AG10803 (cell line): ENCODE results near the gene TNNT2.

Experiments
- DNase-seq: peaks from one replicate; pipeline ENCODE4 v3.0.0; 2010; ENCODE audit warnings: low read depth
- H3K4me3 ChIP-seq: 2 replicates; pipeline ENCODE4 v1.5.1; 2011; ENCODE audit warnings: mild to moderate bottlenecking, low read length, control low read depth
- TF ChIP-seq, protein P1 (sequence below): conservative IDR thresholded peaks from 2 replicates; pipeline ENCODE4 v1.5.1; 2011; ENCODE audit warnings: mild to moderate bottlenecking, low read length, control low read depth, inconsistent platforms

The TNNT2 gene

DNA sequence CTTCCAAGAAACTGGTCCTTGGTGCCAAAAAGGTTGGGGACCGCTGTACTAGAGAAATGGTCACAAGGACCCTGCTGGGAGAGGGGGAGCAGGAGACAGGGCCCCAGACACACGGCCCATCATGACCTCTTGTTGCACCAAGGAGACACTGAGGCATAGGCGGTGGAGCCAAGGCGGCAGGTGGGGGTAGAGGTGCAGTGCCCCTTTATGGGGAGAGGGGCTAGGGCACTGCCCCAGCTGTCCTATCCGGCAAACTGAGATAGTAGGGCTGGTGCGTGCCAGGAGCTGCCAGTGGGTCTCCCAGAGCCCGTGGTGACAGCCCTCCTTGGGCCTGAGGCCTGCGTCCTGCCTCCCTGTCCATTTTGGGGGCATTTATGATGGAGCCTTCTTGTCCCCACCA, 20.3 kb downstream of the TNNT2 start:
- DNase-seq, result no peak
- TF ChIP-seq, protein P1, sequence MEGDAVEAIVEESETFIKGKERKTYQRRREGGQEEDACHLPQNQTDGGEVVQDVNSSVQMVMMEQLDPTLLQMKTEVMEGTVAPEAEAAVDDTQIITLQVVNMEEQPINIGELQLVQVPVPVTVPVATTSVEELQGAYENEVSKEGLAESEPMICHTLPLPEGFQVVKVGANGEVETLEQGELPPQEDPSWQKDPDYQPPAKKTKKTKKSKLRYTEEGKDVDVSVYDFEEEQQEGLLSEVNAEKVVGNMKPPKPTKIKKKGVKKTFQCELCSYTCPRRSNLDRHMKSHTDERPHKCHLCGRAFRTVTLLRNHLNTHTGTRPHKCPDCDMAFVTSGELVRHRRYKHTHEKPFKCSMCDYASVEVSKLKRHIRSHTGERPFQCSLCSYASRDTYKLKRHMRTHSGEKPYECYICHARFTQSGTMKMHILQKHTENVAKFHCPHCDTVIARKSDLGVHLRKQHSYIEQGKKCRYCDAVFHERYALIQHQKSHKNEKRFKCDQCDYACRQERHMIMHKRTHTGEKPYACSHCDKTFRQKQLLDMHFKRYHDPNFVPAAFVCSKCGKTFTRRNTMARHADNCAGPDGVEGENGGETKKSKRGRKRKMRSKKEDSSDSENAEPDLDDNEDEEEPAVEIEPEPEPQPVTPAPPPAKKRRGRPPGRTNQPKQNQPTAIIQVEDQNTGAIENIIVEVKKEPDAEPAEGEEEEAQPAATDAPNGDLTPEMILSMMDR, result no peak
- H3K4me3 ChIP-seq, result no peak overlapping the region

DNA sequence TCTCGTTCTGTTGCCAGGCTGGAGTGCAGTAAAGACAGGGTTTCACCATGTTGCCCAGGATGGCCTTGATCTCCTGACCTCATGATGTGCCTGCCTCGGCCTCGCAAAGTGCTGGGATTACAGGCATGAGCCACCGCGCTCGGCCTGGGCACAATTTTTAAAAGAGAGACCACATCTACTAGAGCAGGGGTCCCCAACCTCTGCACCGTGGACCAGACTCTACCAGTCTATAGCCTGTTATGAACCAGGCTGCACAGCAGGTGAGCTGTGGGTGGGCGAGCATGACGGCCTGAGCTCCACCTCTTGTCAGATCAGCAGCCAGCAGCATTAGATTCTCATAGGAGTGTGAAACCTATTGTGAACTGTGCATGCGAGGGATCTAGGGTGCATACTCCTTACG, 20.8 kb downstream of the TNNT2 start:
- TF ChIP-seq, protein P1, result no peak
- H3K4me3 ChIP-seq, result no peak overlapping the region
- no peak for DNase-seq

DNA sequence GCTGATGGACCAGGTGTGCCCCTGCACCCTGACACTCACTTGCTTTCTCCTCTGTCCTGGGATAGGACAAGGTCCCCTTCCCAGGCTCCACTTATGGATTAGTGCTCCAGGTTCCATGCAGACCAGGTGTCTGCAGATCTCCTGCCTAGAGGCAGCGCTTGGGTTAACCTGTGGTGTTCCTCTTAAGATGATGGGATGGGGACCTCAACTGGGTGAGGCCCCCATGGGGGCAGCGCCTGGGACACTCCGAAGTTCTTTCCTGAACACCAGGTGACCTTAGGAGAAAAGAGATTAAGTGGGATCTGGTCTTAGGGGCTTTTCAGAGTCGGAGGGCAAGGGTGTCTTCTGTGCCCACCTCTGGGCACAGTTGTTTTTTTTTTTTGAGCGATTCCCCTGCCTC, 21.2 kb downstream of the TNNT2 start:
- no peak overlapping the region for H3K4me3 ChIP-seq
- TF ChIP-seq, protein P1, result no peak
- no peak for DNase-seq

DNA sequence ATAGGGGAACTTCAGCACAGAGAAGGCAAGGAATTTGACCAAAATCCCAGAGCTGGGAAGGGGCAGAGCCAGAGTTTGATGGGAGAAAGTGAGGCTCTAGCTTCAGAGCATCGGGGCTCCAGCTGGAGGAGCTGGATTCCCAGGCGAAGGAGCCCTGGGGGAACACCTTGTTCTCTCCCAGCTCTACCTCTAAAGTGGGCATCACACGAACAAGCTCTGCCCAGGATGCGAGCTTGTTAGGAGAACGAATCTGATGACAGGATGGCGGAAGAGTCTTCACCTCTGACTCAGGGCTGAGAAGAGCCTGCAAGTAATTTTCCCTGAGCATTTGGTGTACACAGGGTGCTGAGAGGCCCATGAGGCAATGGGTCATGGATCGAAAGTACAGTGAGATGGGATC, 22.0 kb downstream of the TNNT2 start:
- no peak overlapping the region for H3K4me3 ChIP-seq
- no peak for DNase-seq
- TF ChIP-seq, protein P1, result no peak

DNA sequence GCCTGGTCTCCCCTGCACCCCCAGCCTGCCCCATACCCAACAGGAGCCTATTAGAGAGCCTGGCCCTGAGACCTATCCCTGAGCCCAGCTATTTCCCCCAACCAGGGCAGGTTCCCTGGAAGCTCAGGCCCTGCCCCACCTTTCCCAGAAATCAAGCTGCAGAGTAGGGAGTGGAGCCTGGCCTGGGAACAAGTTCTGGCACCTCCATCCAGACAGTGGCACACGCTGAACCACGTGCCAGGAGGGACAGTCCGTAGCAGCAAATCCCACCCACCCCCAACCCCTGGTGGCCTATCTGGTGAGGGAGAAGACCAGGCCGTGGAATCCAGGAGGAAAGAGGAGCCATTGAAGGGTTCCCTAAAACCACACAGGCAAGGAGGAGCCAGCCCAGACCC, 22.6 kb downstream of the TNNT2 start:
- TF ChIP-seq, protein P1, result no peak
- DNase-seq, result no peak
- H3K4me3 ChIP-seq, result no peak overlapping the region

DNA sequence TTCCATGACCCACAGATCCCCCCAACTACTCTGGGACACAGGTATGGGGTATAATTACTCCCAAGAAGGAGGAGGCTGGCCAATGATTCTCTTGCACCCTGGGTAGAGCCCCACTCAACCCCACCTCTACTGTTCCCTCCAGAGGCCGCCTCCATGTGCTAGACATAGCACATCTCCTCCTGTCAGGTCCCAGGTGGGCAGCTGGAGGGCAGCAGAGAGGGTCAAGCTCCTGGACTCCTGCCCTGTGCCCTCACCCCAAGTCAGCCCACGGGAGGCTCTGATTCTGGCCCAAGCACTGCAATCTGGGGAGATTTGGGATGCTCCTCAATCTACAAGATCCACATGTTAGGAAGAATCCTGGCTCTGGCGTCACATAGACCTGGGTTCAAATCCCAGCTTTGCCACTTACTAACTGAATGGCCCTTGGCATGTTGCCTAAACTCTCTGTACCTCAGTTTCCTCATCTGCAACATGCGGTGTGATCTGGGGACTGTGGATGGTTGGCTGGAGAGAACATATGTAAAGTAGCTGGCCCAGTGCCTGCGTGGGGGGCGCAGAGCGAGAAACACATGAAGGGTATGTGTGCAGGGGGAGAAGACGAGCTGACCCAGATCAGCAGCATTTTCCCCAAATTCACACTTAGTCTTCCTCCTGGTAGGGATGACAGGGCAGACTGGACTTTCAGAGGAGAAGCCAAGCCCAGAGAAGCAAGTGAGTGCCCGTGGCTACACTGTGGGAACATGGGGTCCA, 23.2 kb downstream of the TNNT2 start:
- TF ChIP-seq, protein P1, result no peak
- DNase-seq, result no peak
- H3K4me3 ChIP-seq, result no peak overlapping the region

DNA sequence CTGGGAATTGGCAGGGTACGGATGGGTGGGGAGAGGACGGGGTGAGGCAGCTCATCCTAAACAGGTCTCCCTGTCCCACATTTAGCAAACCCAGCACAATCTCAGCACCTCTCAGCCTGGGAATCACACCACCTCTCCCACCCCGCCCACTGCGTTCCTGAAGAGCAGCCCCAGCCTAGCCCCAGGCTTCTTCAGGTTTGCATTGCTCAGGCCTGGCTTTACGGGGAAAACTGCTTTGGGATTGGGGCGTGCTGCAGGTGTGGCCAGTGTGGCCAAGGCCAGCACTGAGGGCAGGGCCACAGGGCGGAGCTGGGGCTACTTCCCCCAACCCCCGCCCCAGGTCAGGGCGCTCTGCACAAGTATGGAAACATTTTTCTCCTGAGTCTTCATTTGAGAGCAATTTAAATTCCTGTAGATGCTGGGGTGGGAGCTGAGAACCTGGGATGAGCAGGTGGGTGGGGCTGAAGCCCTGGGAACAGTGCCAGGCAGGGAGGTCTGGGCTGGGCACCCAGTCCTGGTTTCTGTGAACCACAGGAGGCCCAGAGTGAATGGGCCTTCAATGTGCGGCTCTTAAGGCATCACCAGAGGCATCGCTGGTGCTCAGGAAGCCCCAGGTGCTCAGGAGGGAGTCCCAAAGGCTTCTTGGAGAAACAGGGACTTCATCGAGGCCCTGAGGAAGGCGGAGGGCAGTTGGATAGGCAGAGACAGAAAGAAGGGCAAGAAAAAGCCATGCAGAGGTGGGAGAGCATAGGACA, 24.1 kb downstream of the TNNT2 start:
- H3K4me3 ChIP-seq, result no peak overlapping the region
- TF ChIP-seq, protein P1, result no peak
- DNase-seq, result no peak
